Measurements from ENCODE around the gene RING1. TPM values are rescaled to one million over a fixed set of nuclear protein-coding genes. Genes with fewer than 3 reads are reported as not detected.
A peak's percentile ranks its signal among the peaks of the same experiment; 100 is the strongest.

The RING1 gene
- polyA plus RNA-seq, 3 donors, result 61.9 to 65.3 (median 61.9) TPM

DNA sequence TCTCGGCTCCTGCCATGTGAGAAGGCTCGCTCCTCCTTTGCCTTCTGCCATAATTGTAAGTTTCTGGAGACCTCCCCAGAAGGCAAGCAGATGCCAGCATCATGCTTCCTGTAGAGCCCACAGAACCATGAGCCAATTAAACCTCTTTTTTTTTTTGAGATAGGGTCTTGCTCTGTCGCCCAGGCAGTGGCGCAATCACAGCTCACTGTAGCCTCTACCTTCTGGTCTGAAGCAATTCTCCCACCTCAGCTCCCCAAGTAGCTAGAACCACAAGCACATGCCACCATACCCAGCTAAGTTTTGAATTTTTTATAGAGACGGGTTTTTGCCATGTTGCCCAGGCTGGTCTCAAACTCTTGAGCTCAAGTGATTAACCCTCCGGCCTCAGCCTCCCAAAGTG, 28.6 kb downstream of the RING1 start:
- no peak for DNase-seq

DNA sequence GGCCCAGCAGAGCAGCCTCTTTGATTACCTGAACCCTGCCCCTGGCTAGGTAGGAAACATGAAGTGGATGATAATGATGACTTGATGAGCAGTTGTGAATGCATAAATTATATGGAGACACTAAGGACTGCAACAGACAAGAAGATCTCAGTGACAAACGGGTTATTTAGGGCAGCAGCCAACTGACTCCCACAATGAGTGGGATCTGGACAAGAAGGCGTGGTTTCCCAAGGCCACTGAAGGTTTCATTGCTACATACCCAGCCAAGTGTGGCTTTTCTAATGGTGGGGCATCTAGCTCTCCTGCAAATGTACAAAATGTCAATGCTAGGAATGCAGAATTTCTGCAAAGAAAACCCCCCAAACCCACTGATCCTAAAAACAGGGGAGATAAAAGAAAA, 29.4 kb downstream of the RING1 start:
- DNase-seq, result peak; percentile 22

DNA sequence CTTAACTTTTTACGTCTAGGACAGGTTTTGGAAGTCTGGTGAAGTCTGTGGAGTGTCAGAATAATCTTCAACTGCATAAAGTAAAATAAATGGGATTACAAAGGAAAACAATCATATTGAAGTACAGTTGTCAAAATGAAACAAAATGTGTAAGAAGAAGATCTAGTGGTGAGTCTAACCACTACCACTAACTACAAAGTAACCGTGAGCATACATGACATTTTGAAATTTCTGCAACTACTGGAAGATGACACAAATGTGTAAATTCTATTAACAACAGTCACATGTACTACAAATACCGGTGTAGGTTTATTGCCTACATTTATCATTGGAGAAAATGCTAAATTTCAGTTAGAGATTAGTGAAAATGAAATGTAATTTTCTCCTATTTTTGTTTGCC, 33.7 kb downstream of the RING1 start:
- DNase-seq, result no peak

DNA sequence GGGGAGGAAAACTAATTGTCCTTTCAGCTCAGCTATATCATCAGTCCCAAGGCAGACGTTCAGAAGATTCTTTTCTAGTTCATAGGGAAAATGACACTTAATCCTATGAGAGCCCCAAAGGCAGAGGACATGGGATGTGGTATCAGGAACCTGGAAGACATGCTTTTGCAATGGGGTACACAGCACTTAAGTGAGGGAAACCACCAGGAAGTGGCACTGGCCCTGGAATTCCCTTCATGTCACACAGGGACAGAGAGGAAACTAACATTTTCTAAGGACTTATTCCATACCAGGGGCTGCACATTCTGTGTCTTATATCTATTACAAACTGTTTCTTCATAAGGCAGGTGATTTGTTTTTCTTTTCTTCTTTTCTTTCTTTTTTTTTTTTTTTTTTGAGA, 35.2 kb downstream of the RING1 start:
- DNase-seq, result no peak

DNA sequence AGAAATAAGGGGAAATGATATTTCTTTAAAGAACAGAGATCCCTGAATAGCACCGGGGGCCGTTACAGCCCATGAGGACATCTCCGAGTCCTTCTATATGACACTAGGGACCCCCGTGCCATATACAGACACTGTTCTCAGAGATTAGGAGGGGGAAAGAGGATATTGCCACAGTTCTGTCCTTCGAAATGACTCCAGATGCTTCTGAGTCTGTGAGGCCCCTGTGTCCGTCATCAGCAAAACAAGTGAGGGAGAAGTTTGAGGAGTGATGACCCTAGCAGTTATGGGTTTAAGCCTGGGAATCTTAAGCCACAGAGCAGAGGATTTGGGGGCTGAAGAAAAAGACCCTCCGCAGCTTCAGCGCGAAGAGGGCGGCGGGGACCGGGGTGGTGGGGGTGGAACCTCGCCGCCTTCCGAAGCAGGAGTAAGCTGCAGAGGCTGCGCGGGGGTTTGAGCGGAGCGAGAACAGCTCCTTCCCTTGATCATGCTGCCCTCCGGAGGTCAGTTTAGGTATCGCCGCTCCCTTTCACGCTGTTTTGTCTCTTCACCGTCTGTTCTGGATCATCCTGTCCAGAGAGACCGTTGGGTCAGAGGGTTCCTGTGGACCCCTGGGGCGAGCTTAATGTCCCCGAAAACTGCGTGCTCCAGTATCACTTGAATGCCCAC, 39.8 kb downstream of the RING1 start:
- peak; percentile 88 for DNase-seq

DNA sequence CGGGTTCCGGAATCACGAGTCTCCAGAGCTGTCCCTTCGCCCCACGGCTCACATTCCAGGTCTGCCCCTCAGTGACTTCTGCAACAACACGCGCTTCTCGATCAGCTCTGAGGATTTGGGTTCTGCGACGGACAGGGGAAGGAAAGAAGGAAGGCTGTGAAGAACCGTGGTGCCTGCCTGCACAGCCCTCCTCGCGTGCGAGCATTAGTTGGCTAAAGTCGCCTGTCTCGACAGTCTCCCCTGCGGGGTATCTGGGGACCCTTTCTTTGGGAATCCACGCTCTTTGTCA, 40.3 kb downstream of the RING1 start:
- no peak for DNase-seq

DNA sequence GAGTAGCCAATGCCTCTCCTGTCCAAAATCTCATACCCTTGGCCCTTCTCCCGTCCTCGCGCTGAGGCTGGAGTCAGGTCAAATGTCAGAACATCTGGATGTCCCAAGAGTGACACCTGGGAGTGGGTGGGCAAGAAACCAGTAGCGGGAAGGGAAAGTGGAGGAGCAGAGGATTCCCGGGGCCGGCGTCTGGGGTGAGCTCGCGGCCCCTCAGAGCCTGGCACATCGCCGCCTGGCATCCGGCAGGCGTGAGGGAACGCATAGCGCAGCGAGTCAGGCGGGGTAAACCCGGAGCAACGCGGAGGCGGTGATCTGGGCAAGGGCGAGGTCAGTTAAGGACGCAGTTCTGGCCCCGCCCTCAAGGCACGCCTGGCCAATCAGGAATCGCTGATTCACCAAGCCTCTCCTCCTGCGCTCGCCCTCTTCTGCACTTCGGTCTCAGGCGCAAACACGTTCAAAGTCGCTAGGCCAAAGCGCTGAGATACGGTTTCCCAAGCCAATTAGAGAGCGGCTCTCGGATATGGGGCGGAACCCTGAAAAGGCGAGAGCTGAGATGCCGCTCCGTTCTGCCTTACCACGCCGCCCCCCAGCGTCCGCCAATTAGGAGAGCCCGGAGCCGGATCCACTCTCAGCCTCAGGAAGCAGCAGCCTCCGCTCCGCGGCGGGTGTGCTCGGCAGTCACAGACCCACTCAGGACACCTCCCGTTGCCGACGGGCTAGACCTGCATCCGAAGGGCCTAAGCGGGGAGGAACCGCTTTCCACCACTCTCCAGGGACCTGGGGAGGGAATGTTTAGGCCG, 40.8 kb downstream of the RING1 start:
- DNase-seq, result peak; percentile 97

DNA sequence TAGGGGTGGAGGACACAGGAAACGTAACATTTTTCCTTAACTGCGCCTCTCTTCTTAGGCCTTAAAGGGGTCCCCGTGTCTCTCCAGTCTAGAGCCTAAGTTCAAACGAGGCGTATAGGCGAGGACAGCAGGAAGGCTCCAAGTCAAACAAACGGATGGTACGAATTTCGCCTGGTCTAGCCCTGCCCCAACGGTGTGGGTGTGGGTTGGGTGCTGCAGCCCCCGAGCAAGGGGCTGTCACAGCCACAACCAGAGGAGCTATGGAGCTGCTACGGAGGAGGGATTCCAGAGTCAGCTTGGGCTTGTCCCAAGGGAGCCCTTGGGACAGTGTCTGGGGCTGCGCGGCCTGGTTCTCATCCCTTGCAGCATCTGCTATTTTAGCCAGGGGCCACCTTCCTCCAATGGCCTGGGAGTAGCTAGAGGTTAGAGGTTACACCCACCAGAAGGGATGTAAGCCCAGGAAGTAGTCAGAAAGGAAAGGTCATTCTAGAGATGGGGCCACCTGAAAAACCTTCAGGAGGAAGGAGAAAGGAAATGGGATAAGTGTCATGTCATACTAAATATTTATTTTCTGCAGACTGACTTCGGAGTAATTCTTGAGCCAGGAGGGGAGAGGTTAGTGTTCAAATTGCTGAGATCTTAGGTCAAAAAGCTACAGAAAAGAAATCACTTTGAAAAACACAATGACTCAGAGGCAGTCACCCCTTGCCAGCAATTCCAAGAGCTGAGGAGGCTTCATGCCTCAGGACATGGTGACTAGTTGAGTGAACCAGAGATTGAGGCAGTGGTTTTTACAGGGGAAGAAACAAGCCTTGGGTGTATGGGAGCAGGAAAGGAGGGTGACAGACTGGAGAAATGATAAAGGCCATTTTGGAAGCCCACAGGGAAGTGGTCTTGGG, 41.7 kb downstream of the RING1 start:
- no peak for DNase-seq

DNA sequence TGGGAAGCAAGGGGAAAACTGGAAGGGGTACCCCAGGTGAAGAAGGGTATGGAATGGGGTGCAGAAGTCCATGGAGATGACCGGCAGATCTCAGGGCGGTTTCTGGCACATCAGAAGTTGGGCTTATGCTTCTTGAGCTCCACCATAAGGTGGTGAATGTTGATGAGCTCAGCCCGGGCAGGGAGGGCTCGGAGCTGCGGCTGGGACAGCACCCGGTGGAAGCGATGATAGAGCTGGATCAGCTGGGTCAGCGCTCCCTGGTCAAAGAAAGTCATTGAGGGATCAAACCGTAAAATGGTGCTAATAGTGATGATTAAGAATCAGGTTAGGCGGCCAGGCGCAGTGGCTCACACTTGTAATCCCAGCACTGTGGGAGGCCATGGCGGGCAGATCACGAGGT, 42.4 kb downstream of the RING1 start:
- DNase-seq, result no peak

DNA sequence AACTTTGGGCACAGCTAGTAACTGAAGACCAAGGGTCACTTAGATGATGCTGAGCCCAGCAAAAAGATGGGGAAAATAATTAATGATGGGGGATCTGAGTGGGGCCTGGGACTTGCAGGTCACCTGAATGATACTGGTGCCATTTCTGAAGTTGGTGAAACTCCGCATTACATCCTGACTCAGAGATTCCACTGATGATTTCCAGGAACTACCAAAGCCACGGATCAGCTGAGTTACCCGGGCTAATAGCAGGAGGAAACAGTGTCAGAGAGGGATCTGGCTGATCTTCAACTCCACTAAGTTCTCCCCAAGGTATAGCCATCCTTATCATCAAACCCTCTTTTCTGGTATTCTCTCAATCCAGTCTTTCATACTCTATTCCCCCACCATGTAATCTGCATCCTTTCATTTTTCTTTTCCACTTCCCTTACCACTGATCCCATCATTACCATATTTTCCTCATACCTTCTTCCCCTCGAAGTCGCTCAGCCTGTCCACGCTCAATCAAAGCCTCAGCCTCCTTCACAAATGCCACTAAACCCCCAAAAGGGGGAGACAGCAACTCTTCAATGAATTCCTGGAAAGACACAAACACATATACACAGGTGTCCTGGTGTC, 43.2 kb downstream of the RING1 start:
- no peak for DNase-seq

DNA sequence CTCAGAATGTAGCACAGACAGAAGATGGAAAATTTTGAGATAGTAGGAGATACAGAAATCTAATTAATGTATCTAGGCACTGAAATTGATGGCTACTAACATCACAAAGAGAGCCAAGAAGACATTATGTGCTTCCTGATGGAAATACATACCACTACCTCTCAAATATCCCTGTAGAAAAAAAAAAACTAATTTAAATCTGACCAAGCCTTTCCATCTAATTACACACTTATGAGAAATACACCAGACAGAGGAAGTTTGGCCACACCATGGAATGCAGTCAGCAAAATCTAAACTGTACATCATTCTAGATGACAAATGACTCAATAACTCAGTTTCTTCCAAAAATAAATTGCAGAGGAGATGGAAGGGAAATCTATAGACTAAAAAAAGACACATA, 44.5 kb downstream of the RING1 start:
- no peak for DNase-seq

DNA sequence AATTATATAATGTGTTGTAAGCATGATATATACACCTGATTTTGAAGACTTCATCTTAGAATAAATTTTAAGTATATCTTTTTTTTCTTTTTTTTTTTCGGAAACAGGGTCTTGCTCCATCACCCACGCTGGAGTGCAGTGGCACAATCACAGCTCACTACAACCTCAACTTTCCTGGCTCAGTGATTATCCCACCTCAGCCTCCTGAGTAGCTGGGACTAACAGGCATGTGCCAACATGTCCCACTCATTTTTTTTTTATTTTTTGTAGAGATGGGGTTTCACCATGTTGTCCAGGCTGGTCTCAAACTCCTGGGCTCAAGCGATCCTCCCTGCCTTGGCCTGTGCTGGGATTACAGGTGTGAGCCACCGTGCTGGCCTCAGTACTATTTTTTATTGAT, 46.3 kb downstream of the RING1 start:
- DNase-seq, result no peak

DNA sequence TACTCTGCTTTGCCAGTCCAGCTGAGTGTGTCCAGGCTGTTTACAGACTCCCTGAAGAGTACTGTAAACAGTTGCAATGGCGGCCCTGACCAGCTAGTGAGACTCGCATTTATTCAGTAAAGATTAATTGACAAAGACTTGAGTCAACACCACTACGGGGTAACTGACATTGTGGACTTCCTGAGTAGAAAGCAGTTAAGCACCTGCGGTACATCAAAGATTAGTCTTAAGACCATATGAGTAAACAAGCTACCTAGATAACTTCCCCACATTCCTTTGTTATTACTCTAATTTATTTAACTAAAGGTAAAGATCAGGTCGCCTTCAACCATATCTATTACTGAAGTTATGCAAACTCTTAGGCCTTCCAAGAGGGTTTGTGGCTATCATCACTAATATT, 50.7 kb downstream of the RING1 start:
- no peak for DNase-seq

Other genes with a start within 250 kb of the RING1 start
- gene BRD2, start 239.9 kb upstream of the RING1 start, polyA plus RNA-seq (ENCODE audit: insufficient read length in 3 of 3), result 100 to 1,000 TPM; 297 to 357 (median 329) TPM
- gene HLA-DOA, start 198.9 kb upstream of the RING1 start, polyA plus RNA-seq (ENCODE audit: insufficient read length in 3 of 3), result 1 to 10 TPM; 4.4 to 6.1 (median 5.1) TPM
- gene HLA-DPA1, start 134.9 kb upstream of the RING1 start, polyA plus RNA-seq (ENCODE audit: insufficient read length in 3 of 3), result 10 to 100 TPM in 2 of 3 donors, 1 to 10 TPM in 1; 9.8 to 22.0 (median 21.3) TPM
- gene HLA-DPB1, start 132.5 kb upstream of the RING1 start, polyA plus RNA-seq (ENCODE audit: insufficient read length in 3 of 3), result 10 to 100 TPM; 13.0 to 21.6 (median 19.9) TPM
- 1 to 10 TPM; 4.8 to 7.7 (median 5.8) TPM for gene COL11A2, start 16.0 kb upstream of the RING1 start, polyA plus RNA-seq (ENCODE audit: insufficient read length in 3 of 3)
- 10 to 100 TPM; 58.1 to 67.5 (median 61.9) TPM for gene RXRB, start 7.8 kb upstream of the RING1 start, polyA plus RNA-seq (ENCODE audit: insufficient read length in 3 of 3)
- gene SLC39A7, start 7.6 kb upstream of the RING1 start, polyA plus RNA-seq (ENCODE audit: insufficient read length in 3 of 3), result 100 to 1,000 TPM; 104 to 127 (median 121) TPM
- gene HSD17B8, start 3.8 kb upstream of the RING1 start, polyA plus RNA-seq (ENCODE audit: insufficient read length in 3 of 3), result 10 to 100 TPM; 28.0 to 31.6 (median 31.2) TPM
- 10 to 100 TPM; 71.3 to 95.2 (median 91.5) TPM for gene VPS52, start 63.4 kb downstream of the RING1 start, polyA plus RNA-seq (ENCODE audit: insufficient read length in 3 of 3)
- gene RPS18, start 63.6 kb downstream of the RING1 start, polyA plus RNA-seq (ENCODE audit: insufficient read length in 3 of 3), result 1,000 to 10,000 TPM; 3,032 to 3,633 (median 3,084) TPM
- gene B3GALT4, start 68.6 kb downstream of the RING1 start, polyA plus RNA-seq (ENCODE audit: insufficient read length in 3 of 3), result 1 to 10 TPM; 5.2 to 5.9 (median 5.3) TPM
- 10 to 100 TPM; 70.0 to 73.9 (median 70.6) TPM for gene WDR46, start 80.7 kb downstream of the RING1 start, polyA plus RNA-seq (ENCODE audit: insufficient read length in 3 of 3)
- 10 to 100 TPM; 74.9 to 83.0 (median 75.8) TPM for gene PFDN6, start 81.1 kb downstream of the RING1 start, polyA plus RNA-seq (ENCODE audit: insufficient read length in 3 of 3)
- 100 to 1,000 TPM; 121 to 133 (median 130) TPM for gene RGL2, start 90.4 kb downstream of the RING1 start, polyA plus RNA-seq (ENCODE audit: insufficient read length in 3 of 3)
- gene TAPBP, start 105.6 kb downstream of the RING1 start, polyA plus RNA-seq (ENCODE audit: insufficient read length in 3 of 3), result 10 to 100 TPM; 34.8 to 50.6 (median 50.2) TPM
- gene ZBTB22, start 109.2 kb downstream of the RING1 start, polyA plus RNA-seq (ENCODE audit: insufficient read length in 3 of 3), result 10 to 100 TPM; 26.1 to 27.5 (median 26.2) TPM
- gene DAXX, start 114.5 kb downstream of the RING1 start, polyA plus RNA-seq (ENCODE audit: insufficient read length in 3 of 3), result 10 to 100 TPM; 57.2 to 64.0 (median 58.2) TPM
- gene KIFC1, start 183.3 kb downstream of the RING1 start, polyA plus RNA-seq (ENCODE audit: insufficient read length in 3 of 3), result 10 to 100 TPM; 42.2 to 54.6 (median 43.3) TPM
- gene PHF1, start 202.5 kb downstream of the RING1 start, polyA plus RNA-seq (ENCODE audit: insufficient read length in 3 of 3), result 10 to 100 TPM; 68.7 to 82.5 (median 74.8) TPM
- gene CUTA, start 209.6 kb downstream of the RING1 start, polyA plus RNA-seq (ENCODE audit: insufficient read length in 3 of 3), result 100 to 1,000 TPM; 225 to 264 (median 238) TPM
- gene SYNGAP1, start 211.6 kb downstream of the RING1 start, polyA plus RNA-seq (ENCODE audit: insufficient read length in 3 of 3), result 10 to 100 TPM; 31.5 to 40.8 (median 37.8) TPM
- 10 to 100 TPM; 13.7 to 16.4 (median 14.9) TPM for gene ZBTB9, start 246.1 kb downstream of the RING1 start, polyA plus RNA-seq (ENCODE audit: insufficient read length in 3 of 3)

All from renal pelvis (tissue), 4 donors.